Stimulated activated CD4-positive, alpha-beta T cell treated with anti-CD3 and anti-CD28 coated beads, Interleukin-2, amount 100 ng/mL, for 48 hours (primary cell): Measurements from ENCODE around the gene HNF4A.
"Not testable (repeated sequence)": the region's sequence is repeated elsewhere in the genome, so short reads cannot be mapped to it uniquely, and the experiment has no call there.

Source experiments
- DNase-seq, 2 donors: peaks; one replicate each; pipeline ENCODE4 v3.0.0-alpha.2; 2020

HNF4A gene

GRCh38 chr20:44345941-44346340 is 9.6 kb upstream of the HNF4A start:
- not testable (repeated sequence) for DNase-seq

GRCh38 chr20:44348168-44348659 is 7.3 kb upstream of the HNF4A start:
- DNase-seq = no peak

GRCh38 chr20:44349349-44349748 is 6.2 kb upstream of the HNF4A start:
- no peak for DNase-seq

- no peak for DNase-seq
Observed at GRCh38 chr20:44350567-44350966, 4.9 kb upstream of the HNF4A start.

DNA sequence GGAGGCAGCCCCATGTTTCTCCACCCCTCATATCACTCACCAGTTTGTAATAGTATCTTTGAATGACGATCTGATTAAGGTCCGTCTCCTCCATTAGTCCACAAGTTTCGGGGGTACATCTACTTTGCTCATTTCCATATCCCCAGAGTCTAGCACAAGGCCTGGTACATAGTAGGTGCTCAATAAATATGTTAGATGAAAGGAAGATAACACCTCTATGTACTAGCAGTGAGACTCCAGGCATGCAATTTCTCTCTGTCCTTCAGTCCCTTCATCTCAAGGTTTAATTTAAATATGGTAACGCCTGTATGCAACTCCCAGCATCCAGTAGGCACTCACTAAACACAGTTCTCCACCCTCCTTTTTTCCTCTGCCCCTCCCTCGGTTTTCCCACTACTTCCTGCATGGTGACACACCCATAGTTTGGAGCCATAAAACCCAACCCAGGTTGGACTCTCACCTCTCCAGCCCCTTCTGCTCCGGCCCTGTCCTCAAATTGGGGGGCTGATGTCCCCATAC is 461 bp upstream of the HNF4A start:
- DNase-seq = no peak

- no peak for DNase-seq
Observed at GRCh38 chr20:44356353-44356723, 839 bp downstream of the HNF4A start.

GRCh38 chr20:44357020-44357419 is 1.5 kb downstream of the HNF4A start:
- DNase-seq = no peak

DNA sequence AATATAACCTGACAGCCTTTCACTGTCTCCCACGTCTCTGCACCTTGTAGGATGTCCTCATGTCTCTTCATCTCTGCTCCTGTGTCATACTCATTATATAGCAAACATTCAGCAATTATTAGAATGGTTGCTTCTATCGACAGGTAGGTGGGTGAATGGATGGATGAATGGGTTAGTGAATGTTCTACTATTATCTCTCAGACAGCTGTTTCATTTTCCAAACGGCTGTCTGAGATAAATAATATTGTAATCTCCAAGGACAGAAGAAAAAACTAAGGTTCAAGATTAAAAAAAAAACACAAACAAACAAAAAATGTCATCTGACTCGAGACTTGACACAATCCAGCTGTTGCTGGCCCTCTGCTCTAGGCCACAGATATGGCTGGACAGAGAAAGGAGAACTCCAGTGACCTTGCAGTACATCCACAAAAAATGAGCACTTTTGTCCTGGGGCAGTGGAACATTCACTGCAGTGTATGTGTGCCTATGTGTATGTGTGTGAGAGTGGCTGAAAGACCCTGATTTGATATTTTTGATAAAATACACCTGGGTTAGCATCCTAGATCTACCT is 2.1 kb downstream of the HNF4A start:
- no peak for DNase-seq

GRCh38 chr20:44358776-44359175 is 3.3 kb downstream of the HNF4A start:
- no peak for DNase-seq

GRCh38 chr20:44360221-44360620 is 4.7 kb downstream of the HNF4A start:
- no peak for DNase-seq

DNA sequence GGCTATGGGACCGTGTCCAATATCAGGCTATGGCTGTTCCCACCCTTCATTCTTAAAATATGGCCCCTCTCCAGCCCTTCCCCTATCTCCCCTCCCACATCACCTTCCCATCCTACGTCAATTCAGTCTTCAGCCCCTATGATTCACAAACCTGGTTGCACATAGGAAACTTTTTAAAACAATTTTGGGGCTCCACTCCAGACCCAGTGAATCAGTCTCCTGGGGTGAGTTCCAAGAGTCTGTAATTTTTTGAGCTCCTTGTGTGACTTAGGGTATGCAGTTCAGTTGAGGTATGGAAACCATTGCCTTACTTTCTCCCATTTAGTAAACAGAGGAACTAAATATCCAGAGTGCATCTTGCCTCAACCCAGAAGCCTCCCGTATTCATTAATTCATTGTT is 5.5 kb downstream of the HNF4A start:
- DNase-seq = no peak

GRCh38 chr20:44362466-44362940 is 7.0 kb downstream of the HNF4A start:
- DNase-seq = no peak

GRCh38 chr20:44364068-44364467 is 8.6 kb downstream of the HNF4A start:
- no peak for DNase-seq

- no peak for DNase-seq
Observed at GRCh38 chr20:44364780-44365179, 9.3 kb downstream of the HNF4A start.

GRCh38 chr20:44367746-44368145 is 12.2 kb downstream of the HNF4A start:
- DNase-seq = no peak

GRCh38 chr20:44370639-44371218 is 15.2 kb downstream of the HNF4A start:
- DNase-seq = no peak

DNA sequence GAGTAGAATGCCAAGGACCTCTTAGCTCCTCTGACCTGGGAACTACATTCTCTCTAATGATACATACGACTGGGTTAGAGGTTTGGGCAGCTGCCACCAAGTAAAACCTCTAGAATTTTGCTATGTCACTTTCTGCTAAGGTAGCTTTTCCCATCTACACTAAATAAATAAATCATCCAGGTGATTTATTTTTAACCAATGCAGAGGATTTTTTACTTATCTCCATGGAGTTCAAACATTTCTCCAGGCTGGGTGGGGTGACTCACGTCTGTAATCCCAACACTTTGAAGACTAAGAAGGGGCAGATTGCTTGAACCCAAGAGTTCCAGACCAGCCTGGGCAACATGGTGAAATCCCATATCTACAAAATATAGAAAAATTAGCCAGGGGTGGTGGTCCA is 27.1 kb downstream of the HNF4A start:
- no peak for DNase-seq

GRCh38 chr20:44384423-44385027 is 29.0 kb downstream of the HNF4A start:
- peak; percentile 84 to 86 for DNase-seq

GRCh38 chr20:44388466-44389023 is 33.0 kb downstream of the HNF4A start:
- DNase-seq = peak; percentile 69

- DNase-seq = no peak
Observed at GRCh38 chr20:44389871-44390270, 34.4 kb downstream of the HNF4A start.

- DNase-seq = no peak
Observed at GRCh38 chr20:44390280-44390679, 34.8 kb downstream of the HNF4A start.

DNA sequence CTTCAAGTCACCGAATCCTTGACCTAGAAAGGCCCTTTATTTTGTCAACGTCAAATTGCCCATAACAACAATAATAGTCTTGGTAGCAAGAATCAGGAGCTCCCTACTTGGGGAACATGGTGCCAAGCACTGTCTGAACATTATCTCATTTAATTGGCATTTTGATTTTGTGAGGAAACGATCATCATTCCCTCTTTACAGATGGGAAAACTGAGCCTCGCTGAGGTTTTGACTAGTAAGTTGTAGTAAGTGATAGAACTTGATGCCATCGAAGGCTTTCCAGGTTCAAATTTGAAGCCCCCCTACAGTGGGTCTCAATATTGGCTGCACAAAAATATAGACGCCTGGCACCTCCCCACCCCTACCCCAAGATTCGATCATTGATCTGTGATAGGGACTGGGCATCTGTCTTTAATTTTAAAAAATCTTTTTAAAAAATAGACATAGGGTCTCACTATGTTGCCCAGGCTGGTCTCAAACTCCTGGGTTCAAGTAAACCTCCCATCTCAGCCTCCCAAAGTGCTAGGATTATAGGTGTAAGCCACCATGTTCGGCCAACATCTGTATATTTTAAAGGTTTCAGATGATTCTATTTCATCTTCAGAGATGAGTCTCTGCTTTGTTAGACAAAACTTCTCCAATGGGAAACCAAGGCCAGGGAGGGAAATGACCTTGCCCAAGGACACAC is 36.7 kb downstream of the HNF4A start:
- DNase-seq = no peak
